ENCODE measurements around the gene HMGXB3.

Gene HMGXB3

GRCh38 chr5:150075806-150076205, 75.3 kb downstream of the HMGXB3 start:
- no peak for DNase-seq
- H3K4me3 ChIP-seq (ENCODE audit: low read length) = no peak overlapping the region
- H3K4me2 ChIP-seq (ENCODE audit: low read depth, low read length) = no peak overlapping the region
- no peaks in the 10 kb centered on the region for H3K79me2 ChIP-seq (ENCODE audit: low read length)
- no peaks in the 10 kb centered on the region for H3K36me3 ChIP-seq (replicated peaks; ENCODE audit: insufficient read depth, low read length)
- no peaks in the 10 kb centered on the region for H3K27me3 ChIP-seq (replicated peaks; ENCODE audit: insufficient read depth, low read length)
- no peaks in the 10 kb centered on the region for H3K9me3 ChIP-seq (replicated peaks; ENCODE audit: insufficient read depth, low read length)
- no peaks in the 10 kb centered on the region for H3K9me2 ChIP-seq (replicated peaks; ENCODE audit: insufficient read depth, low read length)
- H2AFZ ChIP-seq (ENCODE audit: low read length) = no peak overlapping the region
- no peak overlapping the region for H3K9ac ChIP-seq (ENCODE audit: low read length)
- H3K4me1 ChIP-seq (ENCODE audit: low read length) = no peaks in the 10 kb centered on the region
- H3F3A ChIP-seq (ENCODE audit: insufficient read depth, low read length) = no peaks in the 10 kb centered on the region
- H4K20me1 ChIP-seq (ENCODE audit: insufficient read depth, low read length) = no peaks in the 10 kb centered on the region
- no peak for TF ChIP-seq EZH2 (optimal IDR thresholded peaks at IDR 0.05; ENCODE audit: low read depth, low read length)
- no peak for TF ChIP-seq CTCF (IDR thresholded peaks at IDR 0.05; ENCODE audit: low read length)
- TF ChIP-seq EZH2phosphoT487 (IDR thresholded peaks at IDR 0.05; ENCODE audit: low read length) = no peak
- no peak overlapping the region for H3K27ac ChIP-seq (ENCODE audit: low read length)

GRCh38 chr5:150077060-150077459, 76.5 kb downstream of the HMGXB3 start:
- no peak overlapping the region for H3K27ac ChIP-seq (ENCODE audit: low read length)
- no peaks in the 10 kb centered on the region for H3K4me1 ChIP-seq (ENCODE audit: low read length)
- H3K79me2 ChIP-seq (ENCODE audit: low read length) = no peaks in the 10 kb centered on the region
- no peaks in the 10 kb centered on the region for H3K9me2 ChIP-seq (replicated peaks; ENCODE audit: insufficient read depth, low read length)
- no peaks in the 10 kb centered on the region for H3F3A ChIP-seq (ENCODE audit: insufficient read depth, low read length)
- no peaks in the 10 kb centered on the region for H4K20me1 ChIP-seq (ENCODE audit: insufficient read depth, low read length)
- no peak overlapping the region for H3K4me2 ChIP-seq (ENCODE audit: low read depth, low read length)
- H2AFZ ChIP-seq (ENCODE audit: low read length) = no peak overlapping the region
- no peak overlapping the region for H3K9ac ChIP-seq (ENCODE audit: low read length)
- no peaks in the 10 kb centered on the region for H3K27me3 ChIP-seq (replicated peaks; ENCODE audit: insufficient read depth, low read length)
- no peak for DNase-seq
- TF ChIP-seq EZH2phosphoT487 (IDR thresholded peaks at IDR 0.05; ENCODE audit: low read length) (no peak), EZH2 (optimal IDR thresholded peaks at IDR 0.05; ENCODE audit: low read depth, low read length) (no peak), CTCF (IDR thresholded peaks at IDR 0.05; ENCODE audit: low read length) (no peak)
- H3K4me3 ChIP-seq (ENCODE audit: low read length) = no peak overlapping the region
- no peaks in the 10 kb centered on the region for H3K9me3 ChIP-seq (replicated peaks; ENCODE audit: insufficient read depth, low read length)
- no peaks in the 10 kb centered on the region for H3K36me3 ChIP-seq (replicated peaks; ENCODE audit: insufficient read depth, low read length)

- Histone ChIP-seq H3K4me3 (ENCODE audit: low read length) (no peak overlapping the region), H3F3A (ENCODE audit: insufficient read depth, low read length) (no peaks in the 10 kb centered on the region), H3K4me2 (ENCODE audit: low read depth, low read length) (no peak overlapping the region), H3K9me2 (replicated peaks; ENCODE audit: insufficient read depth, low read length) (no peaks in the 10 kb centered on the region), H3K27me3 (replicated peaks; ENCODE audit: insufficient read depth, low read length) (no peaks in the 10 kb centered on the region), H2AFZ (ENCODE audit: low read length) (no peak overlapping the region), H3K27ac (ENCODE audit: low read length) (no peak overlapping the region), H4K20me1 (ENCODE audit: insufficient read depth, low read length) (no peaks in the 10 kb centered on the region), H3K9me3 (replicated peaks; ENCODE audit: insufficient read depth, low read length) (no peaks in the 10 kb centered on the region), H3K4me1 (ENCODE audit: low read length) (no peaks in the 10 kb centered on the region), H3K79me2 (ENCODE audit: low read length) (no peaks in the 10 kb centered on the region), H3K36me3 (replicated peaks; ENCODE audit: insufficient read depth, low read length) (no peaks in the 10 kb centered on the region), H3K9ac (ENCODE audit: low read length) (no peak overlapping the region)
- DNase-seq = no peak
- no peak for TF ChIP-seq CTCF (IDR thresholded peaks at IDR 0.05; ENCODE audit: low read length)
- TF ChIP-seq EZH2 (optimal IDR thresholded peaks at IDR 0.05; ENCODE audit: low read depth, low read length) = no peak
- no peak for TF ChIP-seq EZH2phosphoT487 (IDR thresholded peaks at IDR 0.05; ENCODE audit: low read length)
These were observed 77.7 kb downstream of the HMGXB3 start for GRCh38 chr5:150077996-150078801.

Measured in MM.1S (cell line).